Smooth muscle cell (in vitro differentiated cells): ENCODE results near the gene NAALADL2. TPM values are rescaled to one million over a fixed set of nuclear protein-coding genes. Genes with fewer than 3 reads are reported as not detected.

Experiments used
- DNase-seq: peaks from one replicate; lab custom pipeline; 2025; ENCODE audit not compliant: unreplicated experiment; lab: John Stamatoyannopoulos, UW
- H2AFZ ChIP-seq: fragments of 200-600 bp; sonication (generic); 2 replicates; pipeline ENCODE4 v1.6.0; 2016; ENCODE audit warnings: antibody characterized with exemption, low read depth, mild to moderate bottlenecking
- H3F3A ChIP-seq: fragments of 200-600 bp; sonication (generic); 2 replicates; pipeline ENCODE4 v1.6.0; 2017; ENCODE audit warnings: antibody characterized with exemption, low read depth
- H3K27ac ChIP-seq: fragments of 200-600 bp; sonication (generic); 2 replicates; pipeline ENCODE4 v1.5.1; 2016; ENCODE audit warnings: low read depth, mild to moderate bottlenecking
- H3K27me3 ChIP-seq: fragments of 200-600 bp; sonication (generic); 2 replicates; pipeline ENCODE4 v1.6.1; 2016; ENCODE audit warnings: low read depth, mild to moderate bottlenecking
- H3K36me3 ChIP-seq: fragments of 200-600 bp; sonication (generic); 2 replicates; pipeline ENCODE4 v1.5.1; 2016; ENCODE audit warnings: low read depth
- H3K4me1 ChIP-seq: fragments of 200-600 bp; sonication (generic); 2 replicates; pipeline ENCODE4 v1.5.1; 2016; ENCODE audit warnings: low read depth
- H3K4me2 ChIP-seq: fragments of 200-600 bp; sonication (generic); 2 replicates; pipeline ENCODE4 v1.6.0; 2016; ENCODE audit warnings: mild to moderate bottlenecking
- H3K4me3 ChIP-seq: fragments of 200-600 bp; sonication (generic); 2 replicates; pipeline ENCODE4 v1.5.1; 2016; ENCODE audit warnings: mild to moderate bottlenecking
- H3K79me2 ChIP-seq: fragments of 200-600 bp; sonication (generic); 2 replicates; pipeline ENCODE4 v1.6.0; 2016; ENCODE audit warnings: low read depth, mild to moderate bottlenecking
- H3K9ac ChIP-seq: fragments of 200-600 bp; sonication (generic); 2 replicates; pipeline ENCODE4 v1.6.0; 2016; ENCODE audit warnings: low read depth
- H3K9me3 ChIP-seq: fragments of 200-600 bp; sonication (generic); replicated peaks from 2 replicates; pipeline ENCODE4 v1.5.1; 2016; ENCODE audit warnings: low read depth
- H4K20me1 ChIP-seq: fragments of 200-600 bp; sonication (generic); 2 replicates; pipeline ENCODE4 v1.6.0; 2016; ENCODE audit warnings: low read depth
- CTCF ChIP-seq: fragments of 200-600 bp; sonication (generic); IDR thresholded peaks from 2 replicates; pipeline ENCODE4 v1.5.1; 2017; ENCODE audit warnings: borderline replicate concordance, mild to moderate bottlenecking, antibody characterized with exemption; ENCODE audit not compliant: insufficient read depth, poor library complexity, severe bottlenecking
- WGBS: methylation state at CpG from one replicate; pipeline ENCODE4 v1.1.7; 2016; ENCODE audit warnings: low lambda C conversion rate; 5-methylcytosine and 5-hydroxymethylcytosine counted together
- polyA plus RNA-seq: library from polyadenylated mRNA; unstranded; fragments of >200 nt; fragmentation: Nextera tagmentation; extraction: Ambion mirVana; gene quantifications from 2 replicates; pipeline ENCODE4 v1.2.1, GENCODE V29; 2016
- total RNA-seq: library from RNA; depleted of rRNA; stranded (reverse); fragments of >200 nt; gene quantifications from 2 replicates; pipeline ENCODE4 v1.2.3, GENCODE V29; 2014

The NAALADL2 gene
- total and polyA plus RNA-seq, 2 experiments from 2014 or later = 2.5 to 13.8 TPM

GRCh38 chr3:175404621-175405020, 545.5 kb downstream of the NAALADL2 start:
- TF ChIP-seq CTCF = no peak
- H3K36me3 ChIP-seq = no peaks in the 10 kb centered on the region
- no peaks in the 10 kb centered on the region for H3K79me2 ChIP-seq
- no peaks in the 10 kb centered on the region for H3K4me1 ChIP-seq
- H3F3A ChIP-seq = no peaks in the 10 kb centered on the region
- DNase-seq = no peak
- no peak overlapping the region for H3K4me3 ChIP-seq
- no peak overlapping the region for H3K4me2 ChIP-seq
- H3K9ac ChIP-seq = no peak overlapping the region
- no peaks in the 10 kb centered on the region for H3K27me3 ChIP-seq
- no peaks in the 10 kb centered on the region for H4K20me1 ChIP-seq
- H3K27ac ChIP-seq = no peak overlapping the region
- no peak overlapping the region for H2AFZ ChIP-seq
- 100% methylated on average over 1 of the region's 1 CpG for WGBS
- H3K9me3 ChIP-seq = no peaks in the 10 kb centered on the region

DNA sequence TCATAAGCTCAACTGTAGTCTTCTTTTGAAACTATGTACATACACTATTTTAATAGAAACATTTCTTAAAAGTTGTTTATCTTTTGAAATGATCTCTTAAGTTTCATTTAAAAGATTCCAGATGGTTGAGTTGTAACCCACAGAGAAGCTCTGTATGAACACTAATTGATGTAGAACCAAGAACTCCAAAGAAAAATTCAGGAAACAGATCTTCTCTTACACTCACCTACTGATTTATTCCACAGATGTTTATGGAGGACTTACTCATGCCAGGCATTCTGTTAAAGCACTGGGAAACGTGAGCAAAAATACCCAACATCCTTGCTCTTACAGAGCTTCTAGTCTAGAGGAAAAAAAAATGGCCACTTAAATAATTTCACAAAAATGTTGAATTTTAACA, 551.1 kb downstream of the NAALADL2 start:
- no peak overlapping the region for H2AFZ ChIP-seq
- DNase-seq = no peak
- no peak overlapping the region for H3K27ac ChIP-seq
- no peaks in the 10 kb centered on the region for H3F3A ChIP-seq
- no peak overlapping the region for H3K4me2 ChIP-seq
- 48% methylated on average over 1 of the region's 1 CpG for WGBS
- H3K4me3 ChIP-seq = no peak overlapping the region
- TF ChIP-seq CTCF = no peak
- H3K79me2 ChIP-seq = no peaks in the 10 kb centered on the region
- H3K4me1 ChIP-seq = no peaks in the 10 kb centered on the region
- no peaks in the 10 kb centered on the region for H3K9me3 ChIP-seq
- H3K27me3 ChIP-seq = no peaks in the 10 kb centered on the region
- no peaks in the 10 kb centered on the region for H3K36me3 ChIP-seq
- H3K9ac ChIP-seq = no peak overlapping the region
- no peaks in the 10 kb centered on the region for H4K20me1 ChIP-seq

DNA sequence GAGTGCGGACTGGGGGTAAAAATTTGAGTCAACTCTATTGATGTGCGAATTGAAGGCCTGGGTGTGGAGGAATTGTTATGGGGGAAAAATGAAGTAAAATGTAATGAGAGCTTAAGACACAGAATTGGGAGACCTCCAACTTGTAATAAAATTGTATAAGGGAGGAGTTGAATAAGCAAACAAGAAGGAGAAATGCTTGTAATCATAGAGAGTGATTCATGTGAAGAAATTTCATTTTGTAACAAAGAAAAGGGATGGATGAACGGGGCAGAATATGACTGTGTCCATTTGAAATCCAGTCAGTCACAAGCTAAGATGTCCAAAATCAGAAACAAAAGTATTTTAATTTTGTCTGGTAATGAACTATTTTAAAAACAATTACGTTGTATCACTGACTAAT, 552.3 kb downstream of the NAALADL2 start:
- Histone ChIP-seq H3K9ac (no peak overlapping the region), H3F3A (no peaks in the 10 kb centered on the region), H3K9me3 (no peaks in the 10 kb centered on the region), H3K27ac (no peak overlapping the region), H3K4me1 (no peaks in the 10 kb centered on the region), H3K79me2 (no peaks in the 10 kb centered on the region), H3K4me2 (no peak overlapping the region), H3K27me3 (no peaks in the 10 kb centered on the region), H4K20me1 (no peaks in the 10 kb centered on the region), H2AFZ (no peak overlapping the region), H3K36me3 (no peaks in the 10 kb centered on the region), H3K4me3 (no peak overlapping the region)
- WGBS = 86% methylated on average over 4 of the region's 4 CpGs
- no peak for TF ChIP-seq CTCF
- no peak for DNase-seq

DNA sequence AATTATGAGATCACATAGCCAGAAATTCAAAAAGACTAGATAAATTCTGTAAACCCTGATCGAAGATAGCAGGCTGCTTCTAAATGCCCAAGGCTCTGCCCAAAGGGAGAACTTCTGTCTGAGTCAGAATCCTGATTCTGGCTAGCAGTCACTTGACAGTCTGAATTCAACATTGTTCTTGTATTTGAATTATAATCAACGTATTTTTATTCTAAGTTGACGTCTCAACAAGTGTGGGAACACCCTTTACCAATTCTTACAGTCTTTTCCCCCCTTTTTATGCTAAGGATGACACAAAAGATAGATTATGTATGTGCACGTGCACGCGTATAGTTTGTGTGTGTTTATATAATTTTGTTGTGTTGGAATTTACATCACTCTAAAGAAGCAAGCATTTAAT, 552.8 kb downstream of the NAALADL2 start:
- Histone ChIP-seq H3K4me2 (no peak overlapping the region), H3K9me3 (no peaks in the 10 kb centered on the region), H3F3A (no peaks in the 10 kb centered on the region), H3K4me1 (no peaks in the 10 kb centered on the region), H2AFZ (no peak overlapping the region), H3K27ac (no peak overlapping the region), H3K27me3 (no peaks in the 10 kb centered on the region), H3K36me3 (no peaks in the 10 kb centered on the region), H4K20me1 (no peaks in the 10 kb centered on the region), H3K4me3 (no peak overlapping the region), H3K79me2 (no peaks in the 10 kb centered on the region), H3K9ac (no peak overlapping the region)
- no peak for DNase-seq
- TF ChIP-seq CTCF = no peak
- WGBS = 88% methylated on average over 6 of the region's 6 CpGs
